ENCODE data around the gene ARMC3.

The ARMC3 gene

GRCh38 chr10:22993314-22993713 lies 65.5 kb downstream of the ARMC3 start:
- no peak for DNase-seq

- DNase-seq = no peak
These were observed 69.2 kb downstream of the ARMC3 start for GRCh38 chr10:22997096-22997495.

- no peak for DNase-seq
These were observed 70.2 kb downstream of the ARMC3 start for GRCh38 chr10:22998091-22998490.

- no peak for DNase-seq
These were observed 72.1 kb downstream of the ARMC3 start for GRCh38 chr10:22999942-23000341.

- no peak for DNase-seq
These were observed 74.2 kb downstream of the ARMC3 start for GRCh38 chr10:23001901-23002516.

GRCh38 chr10:23005150-23005549 lies 77.3 kb downstream of the ARMC3 start:
- DNase-seq = no peak

GRCh38 chr10:23013581-23014335 lies 85.9 kb downstream of the ARMC3 start:
- no peak for DNase-seq

GRCh38 chr10:23015021-23015707 lies 87.3 kb downstream of the ARMC3 start:
- DNase-seq = no peak

- no peak for DNase-seq
These were observed 88.8 kb downstream of the ARMC3 start for GRCh38 chr10:23016636-23017035.

GRCh38 chr10:23019633-23020032 lies 91.8 kb downstream of the ARMC3 start:
- DNase-seq = no peak

- DNase-seq = no peak
These were observed 93.6 kb downstream of the ARMC3 start for GRCh38 chr10:23021430-23021829.

- DNase-seq = no peak
These were observed 96.1 kb downstream of the ARMC3 start for GRCh38 chr10:23024002-23024401.

GRCh38 chr10:23031318-23031717 lies 103.5 kb downstream of the ARMC3 start:
- DNase-seq = no peak

GRCh38 chr10:23034790-23035189 lies 106.9 kb downstream of the ARMC3 start:
- no peak for DNase-seq

- no peak for DNase-seq
These were observed 107.7 kb downstream of the ARMC3 start for GRCh38 chr10:23035569-23035968.

- no peak for DNase-seq
These were observed 109.3 kb downstream of the ARMC3 start for GRCh38 chr10:23037152-23037551.

GRCh38 chr10:23037561-23037960 lies 109.7 kb downstream of the ARMC3 start:
- no peak for DNase-seq

- DNase-seq = no peak
These were observed 110.3 kb downstream of the ARMC3 start for GRCh38 chr10:23038172-23038571.

- DNase-seq = no peak
These were observed 112.1 kb downstream of the ARMC3 start for GRCh38 chr10:23040002-23040401.

- DNase-seq = no peak
These were observed 118.2 kb downstream of the ARMC3 start for GRCh38 chr10:23046027-23046426.

- no peak for DNase-seq
These were observed 119.6 kb downstream of the ARMC3 start for GRCh38 chr10:23047201-23048050.

GRCh38 chr10:23048191-23048590 lies 120.3 kb downstream of the ARMC3 start:
- no peak for DNase-seq

- DNase-seq = no peak
These were observed 123.4 kb downstream of the ARMC3 start for GRCh38 chr10:23051278-23051677.
